ENCODE results near the gene FBXL12.

The FBXL12 gene

DNA sequence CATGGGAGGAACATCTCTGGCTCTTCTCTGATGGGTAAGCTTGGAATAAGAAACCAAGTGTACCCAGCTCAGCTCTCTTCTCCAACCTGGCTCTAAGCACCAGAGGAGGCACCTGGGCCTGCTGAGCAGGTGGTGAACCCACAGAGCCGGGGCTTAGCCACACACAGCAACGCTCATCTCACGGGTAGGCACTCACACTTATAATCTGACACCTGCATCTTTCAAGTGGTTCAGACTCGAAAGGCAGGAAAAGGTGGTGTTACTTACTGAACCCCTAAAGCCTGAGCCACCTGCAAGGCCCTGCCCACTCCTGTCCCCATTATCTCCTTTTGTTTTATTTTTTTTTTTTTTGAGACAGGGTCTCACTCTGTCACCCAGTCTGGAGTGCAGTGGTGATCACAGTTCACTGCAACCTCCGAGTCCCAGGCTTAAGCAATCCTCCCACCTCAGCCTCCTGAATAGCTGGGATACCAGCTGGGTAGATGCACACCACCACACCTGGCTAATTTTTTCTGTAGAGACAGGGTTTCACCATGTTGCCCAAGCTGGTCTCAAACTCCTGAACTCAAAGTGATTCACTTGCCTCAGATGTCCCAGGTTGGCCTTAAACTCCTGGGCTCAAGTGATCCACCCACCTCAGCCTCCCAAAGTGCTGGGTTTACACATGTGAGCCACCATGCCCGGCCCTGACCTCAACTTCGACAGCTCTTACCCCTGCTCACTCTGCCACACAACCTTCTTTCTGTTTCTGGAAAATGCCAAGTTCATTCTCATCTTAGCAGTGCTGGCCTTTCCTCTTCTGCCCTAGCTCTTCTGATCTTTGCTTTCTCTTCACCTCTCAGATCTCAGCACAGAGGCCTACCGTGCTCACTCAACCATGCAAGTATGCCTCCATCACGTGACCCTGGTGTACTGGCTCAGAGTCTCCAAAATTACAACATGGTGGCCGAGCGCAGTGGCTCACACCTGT, 9.7 kb downstream of the FBXL12 start:
- no peaks in the 10 kb centered on the region for H3K9me3 ChIP-seq (ENCODE audit: insufficient read depth, low read depth, low read length)
- H3K79me2 ChIP-seq (ENCODE audit: insufficient read depth, low read length): no peaks in the 10 kb centered on the region; the same call in 1 of the 2 replicates

GRCh38 chr19:9806803-9807202, 12.1 kb downstream of the FBXL12 start:
- Histone ChIP-seq H3K4me2 (ENCODE audit: low read depth, low read length, poor library complexity, severe bottlenecking) (no peak overlapping the region), H3F3A (ENCODE audit: low read depth) (no peaks in the 10 kb centered on the region), H4K20me1 (ENCODE audit: insufficient read depth, low read length, poor library complexity, severe bottlenecking) (no peaks in the 10 kb centered on the region), H3K9me2 (replicated peaks; ENCODE audit: low read depth, low read length) (no peaks in the 10 kb centered on the region), H3K9me3 (ENCODE audit: insufficient read depth, low read depth, low read length) (no peaks in the 10 kb centered on the region), H3K4me3 (ENCODE audit: low read length, poor library complexity, severe bottlenecking) (no peak overlapping the region), H3K36me3 (ENCODE audit: insufficient read depth, low read length) (peaks cover 22% of the 10 kb centered on the region; the same call in 1 of the 2 replicates), H3K9ac (ENCODE audit: low read depth, low read length, poor library complexity, severe bottlenecking) (no peak overlapping the region), H2AFZ (ENCODE audit: low read length) (no peak overlapping the region), H3K4me1 (ENCODE audit: insufficient read depth, low read length, poor library complexity, severe bottlenecking) (no peaks in the 10 kb centered on the region), H3K27me3 (ENCODE audit: insufficient read depth, low read length, poor library complexity, severe bottlenecking) (no peaks in the 10 kb centered on the region), H3K79me2 (ENCODE audit: insufficient read depth, low read length) (no peaks in the 10 kb centered on the region)
- TF ChIP-seq EZH2phosphoT487 (IDR thresholded peaks at IDR 0.05; ENCODE audit: borderline replicate concordance): no peak
- TF ChIP-seq, protein P1, sequence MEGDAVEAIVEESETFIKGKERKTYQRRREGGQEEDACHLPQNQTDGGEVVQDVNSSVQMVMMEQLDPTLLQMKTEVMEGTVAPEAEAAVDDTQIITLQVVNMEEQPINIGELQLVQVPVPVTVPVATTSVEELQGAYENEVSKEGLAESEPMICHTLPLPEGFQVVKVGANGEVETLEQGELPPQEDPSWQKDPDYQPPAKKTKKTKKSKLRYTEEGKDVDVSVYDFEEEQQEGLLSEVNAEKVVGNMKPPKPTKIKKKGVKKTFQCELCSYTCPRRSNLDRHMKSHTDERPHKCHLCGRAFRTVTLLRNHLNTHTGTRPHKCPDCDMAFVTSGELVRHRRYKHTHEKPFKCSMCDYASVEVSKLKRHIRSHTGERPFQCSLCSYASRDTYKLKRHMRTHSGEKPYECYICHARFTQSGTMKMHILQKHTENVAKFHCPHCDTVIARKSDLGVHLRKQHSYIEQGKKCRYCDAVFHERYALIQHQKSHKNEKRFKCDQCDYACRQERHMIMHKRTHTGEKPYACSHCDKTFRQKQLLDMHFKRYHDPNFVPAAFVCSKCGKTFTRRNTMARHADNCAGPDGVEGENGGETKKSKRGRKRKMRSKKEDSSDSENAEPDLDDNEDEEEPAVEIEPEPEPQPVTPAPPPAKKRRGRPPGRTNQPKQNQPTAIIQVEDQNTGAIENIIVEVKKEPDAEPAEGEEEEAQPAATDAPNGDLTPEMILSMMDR (conservative IDR thresholded peaks at IDR 0.05; ENCODE audit: low read length): no peak

More for the DNA sequence above, 9.7 kb downstream of the FBXL12 start:
- TF ChIP-seq EZH2phosphoT487 (IDR thresholded peaks at IDR 0.05; ENCODE audit: borderline replicate concordance): no peak
- TF ChIP-seq, protein P1 (conservative IDR thresholded peaks at IDR 0.05; ENCODE audit: low read length): no peak
- no peaks in the 10 kb centered on the region for H3K9me2 ChIP-seq (replicated peaks; ENCODE audit: low read depth, low read length)
- peaks cover 22% of the 10 kb centered on the region; the same call in 1 of the 2 replicates for H3K36me3 ChIP-seq (ENCODE audit: insufficient read depth, low read length)
- H2AFZ ChIP-seq (ENCODE audit: low read length): no peak overlapping the region
- no peaks in the 10 kb centered on the region for H4K20me1 ChIP-seq (ENCODE audit: insufficient read depth, low read length, poor library complexity, severe bottlenecking)
- no peak overlapping the region for H3K4me3 ChIP-seq (ENCODE audit: low read length, poor library complexity, severe bottlenecking)
- H3K4me1 ChIP-seq (ENCODE audit: insufficient read depth, low read length, poor library complexity, severe bottlenecking): no peaks in the 10 kb centered on the region
- H3K27me3 ChIP-seq (ENCODE audit: insufficient read depth, low read length, poor library complexity, severe bottlenecking): no peaks in the 10 kb centered on the region
- H3K9ac ChIP-seq (ENCODE audit: low read depth, low read length, poor library complexity, severe bottlenecking): no peak overlapping the region
- no peaks in the 10 kb centered on the region for H3F3A ChIP-seq (ENCODE audit: low read depth)
- H3K4me2 ChIP-seq (ENCODE audit: low read depth, low read length, poor library complexity, severe bottlenecking): no peak overlapping the region

DNA sequence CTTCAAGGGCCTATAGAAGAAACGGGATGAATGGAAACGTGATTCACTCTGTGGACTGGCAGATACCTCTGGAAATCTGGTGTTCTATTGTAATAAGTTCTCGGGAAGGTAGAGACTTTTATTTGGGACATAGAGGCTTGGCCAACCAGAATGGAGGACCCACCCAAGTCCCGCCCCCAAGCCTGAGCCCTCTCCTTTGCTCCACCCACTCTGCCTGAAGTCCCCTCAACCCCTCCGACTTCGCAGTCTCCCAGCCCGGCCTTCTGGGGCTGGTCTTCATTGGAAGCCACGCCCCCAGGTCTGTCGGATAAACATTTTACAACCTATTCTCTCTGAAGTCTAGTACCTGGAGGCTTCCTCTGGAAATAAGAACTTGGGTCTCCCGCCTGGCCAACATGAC, 16.9 kb downstream of the FBXL12 start:
- TF ChIP-seq, protein P1 (conservative IDR thresholded peaks at IDR 0.05; ENCODE audit: low read length): no peak
- no peak overlapping the region for H3K4me3 ChIP-seq (ENCODE audit: low read length, poor library complexity, severe bottlenecking)

More for the DNA sequence above, 16.9 kb downstream of the FBXL12 start:
- H3K9me2 ChIP-seq (replicated peaks; ENCODE audit: low read depth, low read length): no peaks in the 10 kb centered on the region
- H3K9ac ChIP-seq (ENCODE audit: low read depth, low read length, poor library complexity, severe bottlenecking): no peak overlapping the region
- H3K4me2 ChIP-seq (ENCODE audit: low read depth, low read length, poor library complexity, severe bottlenecking): no peak overlapping the region
- H2AFZ ChIP-seq (ENCODE audit: low read length): no peak overlapping the region
- no peaks in the 10 kb centered on the region for H4K20me1 ChIP-seq (ENCODE audit: insufficient read depth, low read length, poor library complexity, severe bottlenecking)
- peaks cover 10% of the 10 kb centered on the region for H3K4me1 ChIP-seq (ENCODE audit: insufficient read depth, low read length, poor library complexity, severe bottlenecking)
- no peaks in the 10 kb centered on the region for H3K36me3 ChIP-seq (ENCODE audit: insufficient read depth, low read length)
- H3K9me3 ChIP-seq (ENCODE audit: insufficient read depth, low read depth, low read length): no peaks in the 10 kb centered on the region
- no peaks in the 10 kb centered on the region for H3F3A ChIP-seq (ENCODE audit: low read depth)
- no peaks in the 10 kb centered on the region for H3K79me2 ChIP-seq (ENCODE audit: insufficient read depth, low read length)
- H3K27me3 ChIP-seq (ENCODE audit: insufficient read depth, low read length, poor library complexity, severe bottlenecking): no peaks in the 10 kb centered on the region
